ENCODE results near the gene RPS6KB2.
"Not testable (repeated sequence)": the region's sequence is repeated elsewhere in the genome, so short reads cannot be mapped to it uniquely, and the experiment has no call there.

Gene RPS6KB2

GRCh38 chr11:67442504-67443404 lies 14.5 kb downstream of the RPS6KB2 start:
- no peak for DNase-seq (ENCODE audit: low read depth in 2 of 2)

- no peak for DNase-seq (ENCODE audit: low read depth in 2 of 2)
Measured at GRCh38 chr11:67445515-67445914, 17.2 kb downstream of the RPS6KB2 start.

GRCh38 chr11:67448220-67448609 lies 19.9 kb downstream of the RPS6KB2 start:
- no peak for DNase-seq (ENCODE audit: low read depth in 2 of 2)

- DNase-seq (ENCODE audit: low read depth in 2 of 2): no peak
Measured at GRCh38 chr11:67449116-67449844, 21.0 kb downstream of the RPS6KB2 start.

- no peak for DNase-seq (ENCODE audit: low read depth in 2 of 2)
Measured at GRCh38 chr11:67450796-67451657, 22.7 kb downstream of the RPS6KB2 start.

GRCh38 chr11:67451658-67451976 lies 23.3 kb downstream of the RPS6KB2 start:
- no peak for DNase-seq (ENCODE audit: low read depth in 2 of 2)

GRCh38 chr11:67452141-67452952 lies 24.1 kb downstream of the RPS6KB2 start, which contains the start of gene GPR152:
Gene GPR152 (minus strand): TSS chr11:67452729. CDS start chr11:67452724, 5 bp downstream.
- DNase-seq (ENCODE audit: low read depth in 2 of 2): no peak

GRCh38 chr11:67453816-67454732 lies 25.8 kb downstream of the RPS6KB2 start:
- no peak for DNase-seq (ENCODE audit: low read depth in 2 of 2)

- no peak for DNase-seq (ENCODE audit: low read depth in 2 of 2)
Measured at GRCh38 chr11:67455054-67455453, 26.8 kb downstream of the RPS6KB2 start, which contains the start of gene CABP4. Gene CABP4 (plus strand): TSS chr11:67455354. CDS start chr11:67455424, 70 bp downstream.

- no peak for DNase-seq (ENCODE audit: low read depth in 2 of 2)
Measured at GRCh38 chr11:67456068-67456705, 27.9 kb downstream of the RPS6KB2 start.

GRCh38 chr11:67457453-67457852 lies 29.2 kb downstream of the RPS6KB2 start:
- no peak for DNase-seq (ENCODE audit: low read depth in 2 of 2)

GRCh38 chr11:67458266-67458665 lies 30.0 kb downstream of the RPS6KB2 start:
- DNase-seq (ENCODE audit: low read depth in 2 of 2): no peak

- DNase-seq (ENCODE audit: low read depth in 2 of 2): no peak
Measured at GRCh38 chr11:67463186-67463585, 34.9 kb downstream of the RPS6KB2 start.

GRCh38 chr11:67463680-67464410 lies 35.6 kb downstream of the RPS6KB2 start:
- DNase-seq (ENCODE audit: low read depth in 2 of 2): no peak

GRCh38 chr11:67464411-67465188 lies 36.3 kb downstream of the RPS6KB2 start:
- peak; percentile 30 to 34 for DNase-seq (ENCODE audit: low read depth in 2 of 2)

- DNase-seq (ENCODE audit: low read depth in 2 of 2): no peak
Measured at GRCh38 chr11:67465189-67465510, 36.9 kb downstream of the RPS6KB2 start.

- DNase-seq (ENCODE audit: low read depth in 2 of 2): not testable (repeated sequence)
Measured at GRCh38 chr11:67465530-67465929, 37.2 kb downstream of the RPS6KB2 start.

- DNase-seq (ENCODE audit: low read depth in 2 of 2): no peak
Measured at GRCh38 chr11:67466367-67466766, 38.1 kb downstream of the RPS6KB2 start.
